Fibroblast of lung (primary cell): ENCODE results near the gene TRPC4AP. TPM values are rescaled to one million over a fixed set of nuclear protein-coding genes. Genes with fewer than 3 reads are reported as not detected.

ENCODE experiments used
- DNase-seq, 2 donors: peaks; one replicate each; pipeline versions ENCODE4 v3.0.0 to v3.0.0-alpha.2; 2010; ENCODE audit warnings: low read depth in 2 of 2
- H2AFZ ChIP-seq: 2 replicates; pipeline ENCODE4 v1.5.1; 2012; ENCODE audit warnings: low read length, control low read depth, inconsistent platforms
- H3K27ac ChIP-seq: 2 replicates; pipeline ENCODE4 v1.5.1; 2011; ENCODE audit warnings: low read length, control low read depth; ENCODE audit not compliant: insufficient read depth
- H3K27me3 ChIP-seq: 2 replicates; pipeline ENCODE4 v1.5.1; 2011; ENCODE audit warnings: mild to moderate bottlenecking, low read length; ENCODE audit not compliant: control insufficient read depth, insufficient read depth
- H3K36me3 ChIP-seq: 2 replicates; pipeline ENCODE4 v1.5.1; 2011; ENCODE audit warnings: low read length; ENCODE audit not compliant: control insufficient read depth, insufficient read depth
- H3K4me1 ChIP-seq: 2 replicates; pipeline ENCODE4 v1.5.1; 2011; ENCODE audit warnings: low read length; ENCODE audit not compliant: control insufficient read depth, insufficient read depth; ENCODE audit errors: extremely low read depth
- H3K4me2 ChIP-seq: 2 replicates; pipeline ENCODE4 v1.5.1; 2011; ENCODE audit warnings: low read length, control low read depth; ENCODE audit not compliant: insufficient read depth; ENCODE audit errors: extremely low read depth
- H3K4me3 ChIP-seq, 4 experiments: fragments of 200-600 bp in 1 of 4; sonication (generic) in 1 of 4; replicated peaks in 1 of 4; 2 replicates each; pipeline ENCODE4 v1.5.1; 2011 to 2016; ENCODE audit warnings: low read length in 4 of 4, low read depth in 3 of 4, mild to moderate bottlenecking in 3 of 4, control low read depth in 2 of 4, inconsistent platforms in 1 of 4, mixed read lengths in 1 of 4; ENCODE audit not compliant: insufficient read depth in 1 of 4; ENCODE audit errors: control extremely low read depth in 1 of 4
- H3K79me2 ChIP-seq: 2 replicates; pipeline ENCODE4 v1.5.1; 2012; ENCODE audit warnings: mild to moderate bottlenecking, low read length, inconsistent platforms; ENCODE audit not compliant: control insufficient read depth, insufficient read depth
- H3K9ac ChIP-seq: 2 replicates; pipeline ENCODE4 v1.5.1; 2011; ENCODE audit warnings: mild to moderate bottlenecking, low read length, control low read depth; ENCODE audit not compliant: insufficient read depth
- H3K9me3 ChIP-seq: 2 replicates; pipeline ENCODE4 v1.5.1; 2012; ENCODE audit warnings: low read depth, low read length; ENCODE audit not compliant: control insufficient read depth, insufficient read depth
- H4K20me1 ChIP-seq: 2 replicates; pipeline ENCODE4 v1.5.1; 2011; ENCODE audit warnings: low read length; ENCODE audit not compliant: control insufficient read depth, insufficient read depth; ENCODE audit errors: extremely low read depth
- EZH2 ChIP-seq: IDR thresholded peaks from 2 replicates; pipeline ENCODE4 v1.5.1; 2012; ENCODE audit warnings: low read length, control low read depth, mild to moderate bottlenecking; ENCODE audit errors: missing control alignments
- polyA plus RNA-seq, 2 donors: library from polyadenylated mRNA; depleted of rRNA in 1 of 2; stranded (reverse) in 1 of 2; unstranded in 1 of 2; fragments of >200 nt; gene quantifications; 2 replicates each; pipeline ENCODE4 v1.2.1, GENCODE V29; 2011 to 2012; ENCODE audit warnings: missing spikeins in 1 of 2
- total RNA-seq: library from RNA; depleted of rRNA; stranded (reverse); fragments of >200 nt; gene quantifications from 2 replicates; pipeline ENCODE4 v1.2.1, GENCODE V29; 2014
- TF ChIP-seq, protein P1 (sequence below), 2 donors: IDR thresholded peaks in 1 of 2; conservative IDR thresholded peaks in 1 of 2; 1 replicate in 1 of 2; 2 replicates in 1 of 2; pipeline ENCODE4 v1.5.1; 2011 to 2012; ENCODE audit warnings: low read length in 2 of 2, control low read depth in 1 of 2, inconsistent platforms in 1 of 2, low read depth in 1 of 2, mild to moderate bottlenecking in 1 of 2

The TRPC4AP gene
- total and polyA plus RNA-seq, 2 donors (not counting 1 experiment from before 2014, with no cell fraction given): 63.1 to 89.7 TPM

- Histone ChIP-seq H3K4me1 (no peaks in the 10 kb centered on the region), H3K9ac (no peak overlapping the region), H3K9me3 (no peaks in the 10 kb centered on the region), H2AFZ (no peak overlapping the region), H3K4me3 (no peak overlapping the region), H4K20me1 (no peaks in the 10 kb centered on the region), H3K4me2 (no peak overlapping the region), H3K79me2 (no peaks in the 10 kb centered on the region), H3K27me3 (peaks cover 7% of the 10 kb centered on the region), H3K27ac (no peak overlapping the region), H3K36me3 (no peaks in the 10 kb centered on the region)
- TF ChIP-seq, protein P1, sequence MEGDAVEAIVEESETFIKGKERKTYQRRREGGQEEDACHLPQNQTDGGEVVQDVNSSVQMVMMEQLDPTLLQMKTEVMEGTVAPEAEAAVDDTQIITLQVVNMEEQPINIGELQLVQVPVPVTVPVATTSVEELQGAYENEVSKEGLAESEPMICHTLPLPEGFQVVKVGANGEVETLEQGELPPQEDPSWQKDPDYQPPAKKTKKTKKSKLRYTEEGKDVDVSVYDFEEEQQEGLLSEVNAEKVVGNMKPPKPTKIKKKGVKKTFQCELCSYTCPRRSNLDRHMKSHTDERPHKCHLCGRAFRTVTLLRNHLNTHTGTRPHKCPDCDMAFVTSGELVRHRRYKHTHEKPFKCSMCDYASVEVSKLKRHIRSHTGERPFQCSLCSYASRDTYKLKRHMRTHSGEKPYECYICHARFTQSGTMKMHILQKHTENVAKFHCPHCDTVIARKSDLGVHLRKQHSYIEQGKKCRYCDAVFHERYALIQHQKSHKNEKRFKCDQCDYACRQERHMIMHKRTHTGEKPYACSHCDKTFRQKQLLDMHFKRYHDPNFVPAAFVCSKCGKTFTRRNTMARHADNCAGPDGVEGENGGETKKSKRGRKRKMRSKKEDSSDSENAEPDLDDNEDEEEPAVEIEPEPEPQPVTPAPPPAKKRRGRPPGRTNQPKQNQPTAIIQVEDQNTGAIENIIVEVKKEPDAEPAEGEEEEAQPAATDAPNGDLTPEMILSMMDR (conservative IDR thresholded peaks at IDR 0.05 in 1 of 2, IDR thresholded peaks at IDR 0.05 in 1 of 2; ENCODE audit: low read depth in 1 of 2, low read length in 2 of 2): no peak
- TF ChIP-seq EZH2: no peak
- DNase-seq: no peak
These were observed 115.1 kb downstream of the TRPC4AP start for GRCh38 chr20:34977365-34978091.

DNA sequence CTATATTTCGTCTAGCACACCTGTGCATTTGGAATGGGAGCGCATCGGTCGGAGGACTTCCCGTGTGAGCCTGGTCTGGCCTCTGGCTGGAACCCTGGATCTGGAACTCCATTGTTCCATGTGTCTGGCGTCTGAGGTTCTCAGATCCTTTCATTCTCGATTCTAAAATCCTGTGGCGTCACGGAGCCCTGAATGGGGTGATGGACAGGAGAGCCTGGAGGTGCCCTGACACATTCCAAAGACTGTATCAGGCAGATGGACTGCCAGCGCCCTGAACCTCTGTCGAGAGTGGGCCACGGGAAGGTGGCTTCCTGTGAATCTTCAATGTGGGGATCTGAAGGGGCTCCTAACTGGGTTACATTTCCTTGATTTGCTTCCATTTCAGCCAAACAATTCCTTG is 116.3 kb downstream of the TRPC4AP start:
- no peak for DNase-seq
- H3K79me2 ChIP-seq: no peaks in the 10 kb centered on the region
- TF ChIP-seq, protein P1 (conservative IDR thresholded peaks at IDR 0.05 in 1 of 2, IDR thresholded peaks at IDR 0.05 in 1 of 2; ENCODE audit: low read depth in 1 of 2, low read length in 2 of 2): no peak
- TF ChIP-seq EZH2: no peak

GRCh38 chr20:34974246-34974645 is 118.4 kb downstream of the TRPC4AP start:
- Histone ChIP-seq H3K4me1 (no peaks in the 10 kb centered on the region), H3K79me2 (no peaks in the 10 kb centered on the region), H4K20me1 (no peaks in the 10 kb centered on the region), H3K27ac (no peak overlapping the region), H3K4me2 (no peak overlapping the region), H3K36me3 (no peaks in the 10 kb centered on the region), H3K9ac (no peak overlapping the region), H3K4me3 (no peak overlapping the region), H3K27me3 (peaks cover 7% of the 10 kb centered on the region), H3K9me3 (no peaks in the 10 kb centered on the region), H2AFZ (no peak overlapping the region)
- no peak for DNase-seq
- TF ChIP-seq, protein P1 (conservative IDR thresholded peaks at IDR 0.05 in 1 of 2, IDR thresholded peaks at IDR 0.05 in 1 of 2; ENCODE audit: low read depth in 1 of 2, low read length in 2 of 2): no peak
- no peak for TF ChIP-seq EZH2

More for the DNA sequence above, 116.3 kb downstream of the TRPC4AP start:
- H3K9ac ChIP-seq: no peak overlapping the region
- H3K4me3 ChIP-seq: no peak overlapping the region
- H3K27ac ChIP-seq: no peak overlapping the region
- no peaks in the 10 kb centered on the region for H3K4me1 ChIP-seq
- no peak overlapping the region for H3K4me2 ChIP-seq
- peaks cover 7% of the 10 kb centered on the region for H3K27me3 ChIP-seq
- no peak overlapping the region for H2AFZ ChIP-seq
- no peaks in the 10 kb centered on the region for H4K20me1 ChIP-seq
- H3K9me3 ChIP-seq: no peaks in the 10 kb centered on the region
- no peaks in the 10 kb centered on the region for H3K36me3 ChIP-seq
